Fibroblast of the aortic adventitia (primary cell): ENCODE data around the gene ARHGEF7. TPM values are rescaled to one million over a fixed set of nuclear protein-coding genes. Genes with fewer than 3 reads are reported as not detected.

Source experiments
- DNase-seq: peaks from one replicate; pipeline ENCODE4 v3.0.0-alpha.2; 2010; ENCODE audit warnings: low read depth
- H3K4me3 ChIP-seq: 2 replicates; pipeline ENCODE4 v1.5.1; 2011; ENCODE audit warnings: low read depth, mild to moderate bottlenecking, control low read depth, low read length, moderate library complexity
- CTCF ChIP-seq: IDR thresholded peaks from 2 replicates; pipeline ENCODE4 v1.5.1; 2011; ENCODE audit warnings: mild to moderate bottlenecking, low read length, control low read depth, inconsistent platforms; ENCODE audit not compliant: insufficient read depth
- total RNA-seq: library from RNA; depleted of rRNA; stranded (reverse); fragments of >200 nt; gene quantifications from 2 replicates; pipeline ENCODE4 v1.2.3, GENCODE V29; 2012; ENCODE audit warnings: low replicate concordance

Gene ARHGEF7
- total RNA-seq, 1 donor: 35.9 TPM

DNA sequence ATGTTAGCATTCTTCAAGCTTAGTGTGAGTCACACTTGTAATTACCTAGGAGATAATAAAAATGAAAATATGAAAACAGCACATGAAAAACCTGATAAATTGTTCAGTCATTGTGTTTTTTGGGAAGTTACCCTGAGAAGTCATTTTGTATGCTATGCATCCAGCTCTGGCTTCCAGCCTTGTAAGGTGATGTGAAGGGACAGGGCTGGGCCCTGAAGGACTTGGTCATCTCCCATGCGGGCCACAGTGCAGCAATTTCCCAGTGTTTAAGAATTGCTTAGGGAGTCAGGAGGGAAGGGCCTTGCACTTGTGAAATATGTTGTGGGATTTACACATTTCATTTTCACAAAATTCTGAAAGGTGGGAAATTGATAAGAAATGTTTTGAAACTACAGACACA is 41.3 kb downstream of the ARHGEF7 start:
- H3K4me3 ChIP-seq: no peak overlapping the region
- TF ChIP-seq CTCF: no peak
- peak; percentile 23 for DNase-seq

DNA sequence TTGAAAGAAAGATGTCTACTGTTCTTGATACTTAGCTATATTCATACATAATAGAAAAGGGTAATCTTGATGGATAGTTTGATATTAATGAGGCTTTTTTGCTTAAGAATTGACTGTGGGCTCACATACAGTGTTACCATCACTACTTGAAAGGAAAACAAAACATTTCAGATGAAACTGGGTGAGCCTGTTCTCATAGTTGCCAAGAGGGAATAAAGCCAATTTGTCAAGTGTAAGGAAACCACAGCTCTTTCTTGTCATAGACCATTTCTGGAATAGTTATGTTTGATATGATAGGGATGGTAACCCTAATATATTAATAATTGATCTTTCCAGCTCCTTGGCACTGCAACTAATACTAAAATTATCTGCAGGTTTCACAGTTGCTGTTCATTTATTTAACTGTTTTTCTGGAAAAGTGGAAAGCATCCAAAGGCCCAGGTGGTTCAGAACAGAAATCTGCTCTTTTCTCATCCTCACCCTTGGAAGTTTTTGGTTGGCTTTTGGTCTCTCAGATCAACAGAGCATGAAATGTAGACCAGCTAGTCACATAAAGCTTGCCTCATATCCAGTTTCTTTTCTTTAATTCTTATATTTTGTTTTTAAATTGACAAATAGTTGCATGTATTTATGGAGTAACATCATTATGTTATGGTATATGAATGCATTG is 43.2 kb downstream of the ARHGEF7 start:
- H3K4me3 ChIP-seq: no peak overlapping the region
- peak; percentile 48 for DNase-seq
- TF ChIP-seq CTCF: no peak

GRCh38 chr13:111159362-111160320 is 44.5 kb downstream of the ARHGEF7 start:
- DNase-seq: no peak
- no peak overlapping the region for H3K4me3 ChIP-seq
- TF ChIP-seq CTCF: no peak

DNA sequence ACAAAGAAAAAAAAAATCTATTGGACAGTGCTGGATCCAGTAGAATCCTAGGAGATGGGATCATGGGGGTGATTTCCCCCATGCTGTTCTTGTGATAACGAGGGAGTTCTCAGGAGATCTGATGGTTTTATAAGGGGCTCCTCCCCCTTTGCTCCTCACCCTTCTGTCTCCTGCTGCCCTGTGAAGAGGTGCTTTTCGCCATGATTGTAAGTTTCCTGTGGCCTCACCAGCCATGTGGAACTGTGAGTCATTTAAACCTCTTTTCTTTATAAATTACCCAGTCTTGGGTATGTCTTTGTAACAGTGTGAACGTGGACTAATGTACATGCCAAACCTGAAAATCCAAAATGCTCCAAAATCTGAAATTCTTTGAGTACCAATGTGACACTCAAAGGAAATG is 45.5 kb downstream of the ARHGEF7 start:
- no peak for TF ChIP-seq CTCF
- DNase-seq: no peak
- H3K4me3 ChIP-seq: no peak overlapping the region

- TF ChIP-seq CTCF: no peak
- no peak overlapping the region for H3K4me3 ChIP-seq
- no peak for DNase-seq
Measured at GRCh38 chr13:111161601-111162600, 46.8 kb downstream of the ARHGEF7 start.
